T-helper 22 cell (primary cell): ENCODE data around the gene SNRNP25.

Source experiments
- DNase-seq: peaks from one replicate; pipeline ENCODE4 v3.0.0-alpha.2; 2020; ENCODE audit warnings: low read depth

Gene SNRNP25

DNA sequence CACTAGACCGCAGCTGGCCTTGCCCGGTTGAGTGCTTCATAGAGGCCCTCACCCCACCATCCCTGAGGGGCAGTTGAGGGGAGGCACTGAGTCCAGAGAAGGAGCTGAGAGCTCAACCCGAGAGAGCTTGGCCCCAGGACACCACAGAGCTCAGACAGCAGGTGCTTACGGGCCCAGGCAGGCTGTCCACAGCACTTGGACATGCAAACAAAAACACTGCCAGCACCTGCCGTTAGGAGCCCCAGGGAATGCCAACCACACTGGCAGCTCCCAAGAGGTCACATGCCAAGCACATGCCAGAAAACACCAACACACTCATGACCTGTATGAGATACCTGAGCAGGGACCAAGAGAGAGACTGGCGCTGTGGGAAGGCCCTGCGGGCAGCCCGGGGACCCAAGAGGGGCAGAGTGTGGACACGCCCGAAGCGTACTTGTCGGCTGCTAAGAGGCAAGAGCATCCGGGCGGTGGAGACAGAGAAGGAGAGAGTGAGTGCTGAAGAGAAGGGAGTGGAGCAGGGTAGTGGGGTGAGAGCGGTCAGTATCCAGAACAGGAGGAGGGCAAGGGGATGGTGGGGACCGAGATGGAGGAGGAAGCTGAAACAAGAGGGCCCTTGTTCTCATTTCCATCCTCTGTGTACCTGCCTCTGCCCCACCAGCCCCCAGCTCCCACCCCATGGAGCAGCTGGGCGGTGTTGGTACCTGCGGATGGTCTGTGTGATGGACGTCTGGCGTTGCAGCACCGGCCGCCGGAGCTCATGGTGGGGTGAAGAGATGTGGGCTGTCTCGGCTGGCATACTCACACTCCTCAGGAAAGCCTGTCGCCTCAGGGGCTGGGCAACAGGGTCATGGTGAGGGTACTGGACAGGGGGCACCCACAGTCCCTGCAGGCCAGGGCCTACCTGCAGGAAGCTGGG, 10.6 kb downstream of the SNRNP25 start:
- DNase-seq = no peak

DNA sequence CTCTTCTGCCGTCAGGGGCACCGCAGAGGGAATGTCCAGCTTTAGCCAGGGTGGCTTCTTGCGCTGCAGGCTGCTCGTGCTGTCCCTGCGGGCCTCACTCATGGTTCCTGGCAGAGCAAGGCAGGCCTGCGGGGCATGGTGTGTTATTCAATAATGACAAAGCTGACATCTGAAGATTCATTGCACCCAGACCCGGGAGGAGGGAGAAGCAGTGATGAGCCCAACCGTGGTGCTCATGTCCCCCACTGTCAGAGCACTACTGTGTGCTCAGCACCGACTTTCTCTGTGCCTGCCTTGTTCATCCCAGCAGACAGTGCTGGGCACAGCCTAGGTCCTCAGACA, 11.3 kb downstream of the SNRNP25 start:
- no peak for DNase-seq

DNA sequence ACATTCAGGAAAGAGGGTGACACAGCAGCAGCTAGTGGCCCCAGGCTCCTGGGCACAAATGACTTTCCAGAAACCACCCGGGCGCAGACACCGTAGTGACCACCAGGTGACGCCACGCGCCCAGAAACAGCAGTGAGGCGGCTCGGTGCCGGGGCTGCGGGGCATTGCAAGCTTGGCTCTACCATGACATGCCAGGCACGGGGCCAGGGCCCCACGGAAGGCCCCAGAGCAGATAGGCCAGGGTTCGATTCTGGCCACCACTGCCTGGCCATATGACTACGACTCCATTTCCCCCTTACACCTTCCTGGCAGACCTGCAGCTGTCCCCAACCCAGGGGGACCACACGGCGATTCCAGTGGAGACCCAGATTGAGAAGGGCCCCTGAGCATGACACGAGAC, 12.1 kb downstream of the SNRNP25 start:
- DNase-seq = peak; percentile 49

DNA sequence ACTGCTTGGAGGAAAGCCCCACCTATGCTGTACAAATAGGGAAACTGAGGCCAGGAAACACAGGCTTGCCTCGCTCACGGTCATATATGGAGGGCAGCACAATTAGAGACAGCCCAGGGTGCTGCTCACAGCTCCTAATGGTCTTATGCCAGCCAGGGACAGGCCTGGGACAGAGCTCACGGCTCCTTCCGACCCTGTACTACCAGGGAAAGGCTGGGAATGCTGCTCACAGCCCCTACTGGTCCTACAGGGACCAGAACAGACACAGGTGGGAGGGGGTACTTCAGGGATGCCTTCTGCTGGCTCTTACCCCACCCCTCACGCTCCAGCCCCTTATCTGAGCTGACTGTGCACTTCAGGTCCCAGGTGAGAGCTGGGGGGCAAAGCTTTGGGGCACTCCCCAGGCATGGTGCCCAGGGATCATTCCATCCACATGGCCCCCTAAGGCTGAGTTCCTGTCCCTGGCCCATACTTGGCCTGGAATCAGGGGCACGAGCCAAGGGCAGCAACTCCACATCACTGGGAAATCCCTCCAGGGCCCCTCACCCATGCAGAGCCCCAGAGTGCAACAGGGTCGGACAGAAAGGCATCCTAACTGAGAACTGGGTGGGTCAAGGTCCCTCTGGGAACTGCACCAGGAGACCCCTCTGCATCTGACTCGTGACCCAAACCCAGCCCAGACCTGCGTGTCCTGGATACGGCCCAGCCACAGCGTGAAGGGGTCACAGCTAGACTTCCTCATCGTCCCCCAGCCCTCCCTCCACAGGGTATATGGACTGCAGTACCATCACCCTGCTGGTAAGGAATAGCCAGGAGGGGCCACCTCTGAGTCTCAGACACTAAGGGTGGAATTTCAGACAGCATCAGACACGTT, 12.9 kb downstream of the SNRNP25 start:
- DNase-seq = no peak

DNA sequence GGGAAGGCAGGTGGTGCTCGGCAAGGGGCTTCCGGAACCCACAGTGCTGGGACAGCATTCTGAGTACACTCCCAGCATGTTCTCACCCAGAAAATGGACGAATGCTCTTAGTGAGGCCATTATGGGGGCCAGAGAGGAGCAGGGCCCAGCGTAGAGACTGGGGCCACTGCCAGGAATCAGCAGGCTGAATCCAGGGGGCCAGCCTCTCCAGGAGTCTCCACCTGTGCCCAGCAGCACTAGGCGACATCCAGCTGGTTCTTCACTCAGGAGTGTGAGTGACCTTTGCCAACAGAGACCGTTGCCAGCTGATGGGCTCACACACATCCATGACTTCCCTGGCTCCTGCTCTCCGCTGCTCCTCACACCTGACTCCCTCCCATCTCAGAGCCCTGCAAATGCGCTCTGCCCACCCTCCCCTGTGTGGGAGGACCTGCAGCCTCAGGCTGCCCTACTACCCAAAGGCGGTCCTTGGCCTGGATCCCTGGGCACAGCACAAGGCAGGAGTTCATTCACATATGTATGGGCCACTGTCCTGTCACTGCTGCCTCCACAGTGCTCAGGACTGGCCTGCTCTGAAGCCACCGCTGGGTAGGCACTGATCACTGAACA, 13.7 kb downstream of the SNRNP25 start:
- no peak for DNase-seq

DNA sequence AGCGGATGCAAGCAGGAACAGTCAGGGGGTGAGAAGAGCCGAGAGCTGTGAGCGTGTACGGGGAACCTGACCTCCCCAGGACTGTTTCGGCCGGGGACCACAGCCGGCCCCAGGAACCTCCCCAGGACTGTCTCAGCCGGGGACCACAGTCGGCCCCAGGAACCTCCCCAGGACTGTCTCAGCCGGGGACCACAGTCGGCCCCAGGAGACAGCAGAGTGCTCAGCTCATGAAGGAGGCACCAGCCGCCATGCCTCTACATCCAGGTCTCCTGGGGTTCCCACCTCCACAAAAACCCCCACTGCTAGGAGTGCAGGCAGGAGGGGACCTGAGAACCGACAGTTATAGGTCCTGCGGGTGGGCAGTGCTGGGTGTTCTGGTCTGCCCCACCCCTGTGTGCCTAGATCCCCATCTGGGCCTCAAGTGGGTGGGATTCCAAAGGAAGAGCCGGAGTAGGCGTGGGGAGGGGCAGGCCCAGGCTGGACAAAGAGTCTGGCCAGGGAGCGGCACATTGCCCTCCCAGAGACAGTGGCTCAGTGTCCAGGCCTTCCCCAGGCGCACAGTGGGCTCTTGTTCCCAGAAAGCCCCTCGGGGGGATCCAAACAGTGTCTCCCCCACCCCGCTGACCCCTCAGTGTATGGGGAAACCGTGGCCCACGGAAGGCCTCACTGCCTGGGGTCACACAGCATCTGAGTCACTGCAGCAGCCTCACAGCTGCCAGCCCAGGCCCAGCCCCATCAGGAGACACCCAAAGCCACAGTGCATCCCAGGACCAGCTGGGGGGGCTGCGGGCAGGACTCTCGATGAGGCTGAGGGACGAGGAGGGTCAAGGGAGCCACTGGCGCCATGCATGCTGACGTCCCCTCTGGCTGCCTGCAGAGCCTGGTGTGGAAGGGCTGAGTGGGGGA, 14.5 kb downstream of the SNRNP25 start:
- DNase-seq = no peak

DNA sequence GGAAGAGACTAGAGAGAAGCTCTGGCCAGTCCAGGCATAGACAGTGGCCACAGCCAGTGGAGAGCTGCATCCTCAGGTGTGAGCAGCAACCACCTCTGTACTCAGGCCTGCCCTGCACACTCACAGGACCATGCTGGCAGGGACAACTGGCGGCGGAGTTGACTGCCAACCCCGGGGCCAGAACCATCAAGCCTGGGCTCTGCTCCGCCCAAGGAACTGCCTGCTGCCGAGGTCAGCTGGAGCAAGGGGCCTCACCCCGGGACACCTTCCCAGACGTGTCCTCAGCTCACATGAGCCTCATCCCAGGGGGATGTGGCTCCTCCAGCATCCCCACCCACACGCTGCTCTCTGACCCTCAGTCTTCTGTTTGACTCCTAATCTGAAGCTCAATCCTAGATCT, 15.6 kb downstream of the SNRNP25 start:
- no peak for DNase-seq

DNA sequence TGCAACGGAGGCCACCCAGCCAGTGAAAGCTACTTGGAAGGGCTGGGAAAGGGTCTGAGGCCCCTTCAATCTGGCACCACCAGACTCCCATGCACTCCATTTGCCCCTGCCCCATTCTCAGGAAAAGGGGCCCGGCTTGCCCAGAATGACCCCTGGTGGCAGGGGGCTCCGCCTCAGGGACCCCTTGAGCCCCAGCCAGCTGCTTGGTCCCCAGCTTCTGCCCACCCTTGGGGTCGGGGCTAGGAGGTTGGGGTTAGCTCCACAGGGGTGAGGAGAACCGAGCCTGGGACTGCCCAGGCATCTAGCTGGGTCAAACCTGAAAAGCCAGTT, 17.5 kb downstream of the SNRNP25 start:
- no peak for DNase-seq

DNA sequence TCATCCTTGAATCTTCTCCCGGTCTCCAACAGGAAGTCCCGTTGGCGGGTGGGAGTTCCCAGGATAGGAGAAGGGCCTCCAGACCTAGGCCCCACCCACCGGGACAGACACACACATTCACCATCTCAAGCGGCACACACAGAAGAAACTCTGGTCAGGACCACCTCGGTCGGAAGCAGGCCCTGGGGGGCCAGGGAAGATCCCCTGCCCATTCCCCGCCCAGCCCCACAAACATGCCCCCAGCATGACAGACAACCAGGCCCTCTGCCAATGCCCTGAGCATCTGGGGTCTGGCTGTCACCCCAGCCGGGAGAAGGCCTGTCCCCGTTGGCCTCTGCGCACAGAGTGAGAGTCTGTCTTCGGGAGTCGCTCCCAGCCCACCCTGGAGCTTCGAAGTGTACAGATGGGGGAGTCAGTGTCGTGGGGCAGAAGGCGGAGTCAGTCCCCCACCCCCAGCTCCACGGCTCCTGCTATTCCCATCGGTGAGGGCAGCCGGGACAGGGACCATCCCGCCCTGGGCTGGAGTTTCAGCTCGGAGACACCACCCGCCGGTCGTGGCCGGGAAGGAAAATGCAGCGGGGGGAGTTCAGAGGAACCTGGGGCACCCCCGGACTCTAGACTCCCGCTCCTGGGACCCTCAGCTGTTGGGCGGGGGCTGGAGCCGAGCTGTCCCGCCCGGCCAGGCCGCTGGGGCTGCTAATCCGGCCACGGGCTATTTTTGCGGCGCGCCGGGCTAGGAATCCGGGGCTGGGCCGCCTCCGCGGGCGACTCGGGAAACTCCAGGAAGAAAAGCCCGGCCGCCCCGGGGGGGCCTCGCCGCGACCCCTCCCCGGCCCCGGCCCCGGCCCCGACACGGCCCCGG, 18.1 kb downstream of the SNRNP25 start:
- DNase-seq = no peak

DNA sequence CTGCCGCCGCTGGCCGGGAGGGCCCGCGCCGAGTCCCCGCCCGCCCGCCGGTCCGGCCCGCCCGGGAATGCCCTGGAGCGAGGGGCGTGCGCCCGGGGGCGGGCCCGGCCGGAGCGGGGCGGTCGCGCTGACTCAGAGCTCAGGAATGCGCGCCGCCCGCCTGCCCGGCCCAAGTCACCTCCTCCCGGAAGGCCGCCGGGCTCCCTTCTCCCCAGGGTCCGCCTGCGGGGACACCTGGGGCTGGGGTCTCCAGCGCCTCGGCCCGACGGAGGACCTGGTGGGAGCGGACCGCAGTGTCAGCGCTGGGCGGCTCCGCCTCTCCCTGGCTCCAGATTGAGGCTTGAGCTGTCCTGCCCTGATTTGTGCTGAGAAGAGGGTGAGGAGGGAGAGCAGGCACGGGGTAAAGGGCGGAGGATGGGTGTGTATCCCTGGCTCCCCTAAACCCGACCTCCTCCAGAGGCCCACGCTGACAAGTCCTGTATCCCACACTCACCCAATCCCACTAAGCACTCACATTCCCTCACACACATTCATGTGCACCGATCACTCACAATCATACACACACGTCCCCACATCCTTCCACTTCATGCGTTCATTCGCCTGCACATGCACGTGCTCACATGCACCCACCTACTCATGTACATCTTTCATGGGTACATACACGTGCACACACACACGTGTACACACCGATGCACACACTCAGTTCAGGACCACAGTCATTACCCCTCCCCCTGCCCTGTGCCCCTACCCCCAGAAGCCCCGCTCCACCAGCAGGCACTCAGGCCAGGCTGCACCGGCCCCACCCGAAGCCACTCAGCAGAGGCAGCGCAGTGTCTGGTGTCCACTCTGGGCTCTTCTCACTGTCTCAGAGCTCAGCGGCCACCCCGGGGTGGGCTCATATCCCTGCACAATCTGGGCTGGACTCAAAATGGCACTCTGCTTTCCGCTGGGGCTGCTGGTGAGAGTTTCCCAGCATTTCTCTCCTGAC, 19.2 kb downstream of the SNRNP25 start, which contains the start of gene RHBDF1:
RHBDF1 (minus strand) TSS at position 71 of the 988 bp plus-strand sequence. CDS start 7,616 bp downstream, outside the sequence.
- DNase-seq = no peak

DNA sequence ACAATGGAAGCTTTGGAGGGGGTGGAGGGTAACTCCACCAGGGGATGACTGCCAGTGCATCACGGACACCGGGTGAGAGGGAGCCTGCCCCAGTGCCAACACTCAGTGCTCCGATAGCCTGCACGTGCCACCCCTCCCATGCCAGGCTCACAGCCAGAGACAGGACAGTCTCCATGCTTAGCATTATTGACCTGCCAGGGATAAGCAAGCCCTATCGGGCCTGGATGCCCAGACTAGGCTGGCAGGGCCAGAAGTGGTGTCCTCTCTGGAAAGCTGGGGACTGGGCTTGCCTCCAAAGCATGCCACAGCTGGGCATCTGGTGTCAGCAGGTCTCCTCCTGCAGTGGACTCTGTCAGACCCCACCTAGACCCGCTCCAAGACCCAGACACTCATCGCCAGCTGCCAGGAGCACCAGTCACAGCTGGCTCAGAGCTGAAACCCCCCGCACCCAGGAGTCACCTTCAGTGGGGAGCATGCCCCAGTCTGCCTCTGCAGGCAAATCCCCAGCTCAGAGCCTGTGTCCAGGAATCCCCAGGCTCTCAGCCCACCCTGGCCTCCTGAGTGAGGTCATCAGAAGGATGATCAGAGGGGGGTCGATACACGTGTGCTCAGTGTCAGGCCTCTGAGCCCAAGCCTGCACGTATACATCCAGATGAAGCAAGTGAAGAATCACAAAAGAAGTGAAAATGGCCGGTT, 20.6 kb downstream of the SNRNP25 start:
- no peak for DNase-seq

DNA sequence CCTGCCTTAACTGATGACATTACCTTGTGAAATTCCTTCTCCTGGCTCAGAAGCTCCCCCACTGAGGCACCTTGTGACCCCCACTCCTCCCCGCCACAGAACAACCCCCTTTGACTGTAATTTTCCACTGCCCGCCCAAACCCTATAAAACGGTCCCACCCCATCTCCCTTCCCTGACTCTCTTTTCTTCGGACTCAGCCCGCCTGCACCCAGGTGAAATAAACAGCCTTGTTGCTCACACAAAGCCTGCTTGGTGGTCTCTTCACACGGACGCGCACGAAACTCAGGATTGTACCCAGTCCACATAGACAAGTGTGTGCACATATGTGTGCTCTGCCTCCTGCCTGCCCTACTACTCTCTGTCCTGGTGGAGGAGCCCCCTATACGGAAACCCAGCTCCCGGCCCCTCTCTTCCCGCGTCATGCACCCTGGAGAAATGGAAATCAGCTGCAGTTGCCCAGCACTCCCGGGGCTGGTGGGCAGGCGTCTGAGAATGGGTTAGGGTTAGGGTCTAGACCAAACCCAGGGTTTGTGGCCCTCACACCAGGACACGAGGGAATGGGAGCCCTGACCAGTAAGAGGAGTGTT, 21.2 kb downstream of the SNRNP25 start:
- DNase-seq = no peak

DNA sequence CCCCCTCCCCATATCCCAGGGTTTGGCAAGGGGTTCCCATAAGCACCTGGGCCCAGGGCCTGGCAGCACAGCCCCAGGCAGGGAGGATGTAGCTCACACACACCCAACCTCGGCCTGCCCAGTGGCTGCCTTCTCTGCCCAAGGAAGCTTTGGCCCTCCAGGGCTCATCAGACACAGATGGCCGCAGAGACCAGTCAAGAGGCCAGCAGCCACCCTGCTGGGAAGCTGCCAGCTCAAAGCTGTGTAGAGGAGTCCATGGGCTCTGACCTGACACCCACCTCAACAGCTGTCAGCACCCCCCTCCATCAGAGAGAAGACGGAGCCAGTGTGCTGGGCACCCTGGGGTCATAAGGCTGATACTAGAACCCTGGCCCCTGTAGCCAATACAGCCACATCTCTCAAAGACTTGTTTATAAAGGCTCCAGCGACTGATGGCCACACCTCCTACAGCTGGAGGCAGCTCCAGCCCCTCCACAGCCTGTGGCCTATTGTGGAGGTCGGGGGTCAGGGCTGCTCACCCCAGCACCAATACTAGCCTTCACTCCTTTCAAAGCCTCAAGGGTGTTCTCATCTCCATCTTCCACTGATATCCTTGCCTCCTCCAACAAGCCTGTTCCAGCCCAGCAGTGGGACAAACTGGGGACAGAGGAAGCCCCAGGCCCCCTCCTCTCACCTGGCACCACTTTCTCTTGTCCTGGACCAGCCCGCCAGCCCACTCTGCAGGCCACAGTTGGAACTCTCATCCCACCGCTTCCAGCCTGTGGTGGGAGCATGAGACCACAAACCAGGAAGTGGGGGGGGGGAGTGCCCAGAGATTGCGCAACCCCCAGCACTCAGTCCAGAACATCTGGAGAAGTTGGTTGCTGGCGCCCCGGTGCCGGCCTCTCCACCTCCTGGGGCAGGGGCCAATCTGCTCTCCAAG, 22.2 kb downstream of the SNRNP25 start:
- no peak for DNase-seq

DNA sequence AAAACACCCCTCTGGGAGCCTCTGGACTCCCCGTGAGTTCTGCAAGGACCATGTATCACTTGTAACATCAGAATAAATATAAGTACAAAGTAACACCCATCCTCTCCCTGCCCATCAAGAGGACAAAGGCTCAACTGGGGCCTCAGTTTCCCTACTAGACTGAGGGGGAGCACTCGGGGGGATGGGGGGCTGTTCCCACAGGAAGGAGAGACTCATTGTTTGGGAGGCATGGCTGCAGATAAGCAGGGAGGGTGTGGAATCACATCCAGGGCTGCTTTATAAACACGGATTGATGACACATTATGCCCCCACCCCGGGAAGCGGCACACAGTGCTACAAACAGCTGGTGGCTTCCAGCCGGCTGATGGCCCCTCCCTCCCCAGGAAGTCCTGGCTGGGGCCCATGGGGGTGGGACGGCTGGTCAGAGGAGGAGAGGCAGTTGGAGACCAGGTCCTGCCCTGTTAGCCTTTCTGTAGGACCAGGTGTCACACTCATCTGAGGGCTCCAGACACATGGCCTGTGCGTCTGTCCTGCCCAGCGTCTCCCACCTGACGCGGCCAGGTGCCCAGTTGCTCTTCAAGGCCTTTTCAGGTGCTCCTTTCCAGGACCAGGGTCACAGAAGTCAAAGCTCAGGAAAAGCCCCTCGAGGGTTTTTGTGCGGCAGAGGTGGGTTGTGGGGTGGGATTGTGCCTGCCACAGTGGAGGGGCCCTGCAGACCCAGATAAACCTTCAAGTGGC, 23.1 kb downstream of the SNRNP25 start:
- no peak for DNase-seq

DNA sequence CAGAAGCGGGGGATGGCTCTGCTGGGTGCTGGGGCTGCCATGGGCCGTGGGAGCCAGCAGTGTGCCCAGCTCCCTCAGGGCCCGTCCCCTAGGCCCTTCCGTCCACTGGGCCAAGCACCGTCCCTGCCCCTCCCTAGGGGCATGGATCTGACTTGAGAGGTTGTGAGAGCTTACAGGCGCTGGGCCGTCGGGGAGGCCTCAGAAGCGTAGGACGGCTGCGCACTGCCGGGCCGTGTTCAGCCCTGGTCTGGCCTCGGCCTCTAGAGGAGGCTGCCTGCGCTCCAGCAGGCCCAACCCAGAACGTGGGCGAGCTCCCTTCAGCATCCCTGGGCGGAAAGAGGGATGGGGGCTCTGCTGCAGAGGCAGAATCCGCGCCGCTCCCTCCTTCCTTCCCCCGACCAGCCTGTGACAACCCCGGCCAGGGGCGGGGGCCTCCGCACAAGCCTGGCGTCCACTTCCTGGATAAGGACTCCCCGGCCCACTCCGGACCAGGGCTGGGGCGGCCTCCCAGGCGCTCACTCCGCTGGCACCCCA, 23.7 kb downstream of the SNRNP25 start:
- no peak for DNase-seq

DNA sequence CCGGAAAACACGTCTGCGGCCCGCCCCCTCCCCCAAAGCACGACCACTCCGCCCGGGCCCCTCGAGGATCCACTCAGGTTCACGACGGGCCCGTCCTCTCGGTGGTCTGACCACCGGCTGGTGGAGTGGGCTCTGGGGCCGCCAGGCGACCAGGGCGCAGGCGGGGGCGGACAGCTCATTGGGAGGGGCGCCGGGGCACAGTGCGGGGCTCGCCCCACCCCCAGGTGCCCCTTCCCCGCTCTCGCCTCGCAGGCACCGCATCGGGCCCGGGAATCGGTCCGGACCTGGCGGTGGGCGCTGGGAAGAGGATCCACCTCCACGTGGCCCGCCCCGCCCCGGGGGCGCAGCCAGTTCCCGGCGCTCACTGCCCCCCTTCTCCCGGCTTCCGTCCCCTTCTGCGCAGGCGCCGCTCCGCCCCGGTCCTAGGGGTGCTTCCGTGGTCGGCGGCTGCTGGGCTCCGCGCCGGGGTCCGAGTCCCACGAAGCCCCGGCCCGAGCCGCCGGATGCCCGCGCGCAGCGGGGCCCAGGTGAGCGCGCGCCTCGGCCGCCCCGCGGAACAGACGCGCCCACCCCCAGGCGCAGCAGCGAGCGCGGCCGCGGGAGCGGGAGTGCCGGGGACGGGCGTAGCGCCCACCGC, 24.3 kb downstream of the SNRNP25 start, which contains the start of gene MPG:
MPG (plus strand) TSS at position 419 of the 637 bp plus-strand sequence; CDS start at position 504, 85 bp downstream.
- DNase-seq = peak; percentile 69
